Heart right ventricle (tissue), 16 donors: ENCODE measurements around the gene TK1. TPM values are rescaled to one million over a fixed set of nuclear protein-coding genes. Genes with fewer than 3 reads are reported as not detected.
A peak's percentile ranks its signal among the peaks of the same experiment; 100 is the strongest.

Experiments
- ATAC-seq, 8 donors: fragments of 200-7000 bp; cut with Tn5 transposase; one replicate each; pipeline ENCODE4 v1.9.1; 2020; ENCODE audit warnings: mild to moderate bottlenecking in 8 of 8, moderate library complexity in 8 of 8, moderate number of reproducible peaks in 1 of 8
- DNase-seq, 2 donors: peaks; one replicate each; pipeline ENCODE4 v3.0.0-alpha.2; 2020
- H3K27ac ChIP-seq, 10 donors: fragments of 200-600 bp; sonication (generic) in 2 of 10; one replicate each; pipeline versions ENCODE4 v1.5.0 to v1.8.0; 2020 to 2022; ENCODE audit warnings: mild to moderate bottlenecking in 3 of 10
- H3K27me3 ChIP-seq, 7 donors: fragments of 200-600 bp; one replicate each; pipeline ENCODE4 v1.8.0; 2021 to 2022; ENCODE audit warnings: mild to moderate bottlenecking in 2 of 7
- H3K36me3 ChIP-seq, 9 donors: fragments of 200-600 bp; sonication (generic) in 1 of 9; one replicate each; pipeline versions ENCODE4 v1.5.0 to v1.8.0; 2020 to 2022; ENCODE audit warnings: mild to moderate bottlenecking in 2 of 9
- H3K4me1 ChIP-seq, 9 donors: fragments of 200-600 bp; sonication (generic) in 1 of 9; one replicate each; pipeline versions ENCODE4 v1.5.0 to v1.8.0; 2020 to 2022; ENCODE audit warnings: mild to moderate bottlenecking in 4 of 9
- H3K4me3 ChIP-seq, 10 donors: fragments of 200-600 bp; sonication (generic) in 2 of 10; one replicate each; pipeline versions ENCODE4 v1.5.0 to v1.8.0; 2020 to 2022; ENCODE audit warnings: mild to moderate bottlenecking in 7 of 10, moderate library complexity in 2 of 10
- H3K9me3 ChIP-seq, 11 donors: fragments of 200-600 bp in 10 of 11; sonication (generic) in 2 of 11; one replicate each; pipeline versions ENCODE4 v1.5.0 to v1.8.0; 2013 to 2022; ENCODE audit warnings: mild to moderate bottlenecking in 2 of 11, control low read depth in 1 of 11, moderate library complexity in 1 of 11
- CTCF ChIP-seq, 9 donors: fragments of 200-600 bp; sonication (generic) in 2 of 9; IDR thresholded peaks; one replicate each; pipeline versions ENCODE4 v1.5.0 to v1.8.0; 2021 to 2022; ENCODE audit warnings: antibody characterized with exemption in 9 of 9, mild to moderate bottlenecking in 5 of 9, moderate library complexity in 1 of 9
- WGBS, 2 donors: extraction: QIAGEN DNeasy Blood & Tissue Kit; methylation state at CpG; one replicate each; pipeline ENCODE4 v1.1.7; 2013; ENCODE audit warnings: inconsistent platforms in 1 of 2; 5-methylcytosine and 5-hydroxymethylcytosine counted together
- intact Hi-C, 10 donors: fragments of 100-400 bp; cut with DNase I; formaldehyde crosslinking; loops; one replicate each; pipeline versions ENCODE4 v1.11.1 to v1.14.2; 2022
- polyA plus RNA-seq, 2 donors: library from polyadenylated mRNA; stranded (reverse); fragments of 200-250 nt; gene quantifications; one replicate each; pipeline ENCODE4 v1.2.3, GENCODE V29; 2013
- total RNA-seq, 10 donors: library from RNA; stranded (reverse); fragmentation: NEBNext Ultra II Directional in 3 of 10; extraction: Animal tissue kit (Norgen Biotek cat#: 25700) in 3 of 10; gene quantifications; one replicate each; pipeline versions ENCODE4 v1.2.1 to v1.2.4, GENCODE V29; 2021 to 2023
- donor health status: Arrhythmogenic right ventricular cardiomyopathy.
- donor health status: ischemic (EF 13 %, LVEDD 7.1; RV severe dilation, severe dysfunction).
- donor health status: healthy with polysubstance abuse.
- donor health status: DM: no; HTN: yes; CAD: no.
- donor health status: DM: no; HTN: no; CAD: no.
- donor health status: ischemic (EF 25% LVEDD 6.9; RV normal size, moderate dysfunction).
- donor health status: ischemic (EF 25% LVEDD 5.7; RV mildly dilated, moderate dysfunction).
- donor health status: healthy.
- donor health status: DM: yes; HTN: yes; CAD: no.
- donor health status: Ischemic cardiomyopathy.
- donor health status: ischemic (EF 35%, LVEDD 5.7; RV mildly dilated, moderate dysfunction).
- donor health status: nonischemic (EF 11% LVEDD 7.7; RV severe dilation, severe dysfunction).
- donor health status: DM: yes; HTN: yes; CAD: no.
- donor health status: PGD.
- donor health status: ischemic (EF 29% LVEDD 5.4; RV normal size, mild dysfunction).
- donor health status: nonischemic (EF 23%, LVEDD 6.1; RV moderate dilation, normal function).

TK1 gene
- total and polyA plus RNA-seq, 12 donors = 0.33 to 12.7 (median 1.2) TPM

DNA sequence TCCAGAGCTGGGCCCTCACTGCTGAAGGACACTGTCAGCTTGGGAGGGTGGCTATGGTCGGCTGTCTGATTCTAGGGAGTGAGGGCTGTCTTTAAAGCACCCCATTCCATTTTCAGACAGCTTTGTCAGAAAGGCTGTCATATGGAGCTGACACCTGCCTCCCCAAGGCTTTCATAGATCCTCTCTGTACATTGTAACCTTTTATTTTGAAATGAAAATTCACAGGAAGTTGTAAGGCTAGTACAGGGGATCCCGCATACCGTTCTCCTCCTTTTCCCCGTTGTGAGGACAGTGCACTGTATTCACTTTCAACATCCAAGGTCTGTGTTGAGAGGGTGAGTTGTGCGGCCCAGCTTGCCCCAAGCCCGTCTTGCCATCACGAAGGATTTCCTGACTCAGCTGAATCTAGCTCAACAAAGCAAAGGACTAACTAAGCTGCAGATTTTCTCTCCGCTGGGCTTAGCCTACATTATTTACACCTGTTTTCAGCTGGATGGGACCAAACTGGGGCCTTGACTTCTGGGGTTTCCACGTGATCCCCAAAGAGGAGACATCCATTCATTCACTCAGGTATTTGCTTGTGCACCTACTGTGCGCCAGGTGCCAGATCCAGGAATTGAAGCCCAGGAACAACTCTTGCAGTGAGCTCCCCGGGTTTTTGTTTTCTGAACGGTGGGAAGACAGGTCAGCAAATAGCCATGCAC is 39.4 kb upstream of the TK1 start:
- intact Hi-C loops = no loop called here

DNA sequence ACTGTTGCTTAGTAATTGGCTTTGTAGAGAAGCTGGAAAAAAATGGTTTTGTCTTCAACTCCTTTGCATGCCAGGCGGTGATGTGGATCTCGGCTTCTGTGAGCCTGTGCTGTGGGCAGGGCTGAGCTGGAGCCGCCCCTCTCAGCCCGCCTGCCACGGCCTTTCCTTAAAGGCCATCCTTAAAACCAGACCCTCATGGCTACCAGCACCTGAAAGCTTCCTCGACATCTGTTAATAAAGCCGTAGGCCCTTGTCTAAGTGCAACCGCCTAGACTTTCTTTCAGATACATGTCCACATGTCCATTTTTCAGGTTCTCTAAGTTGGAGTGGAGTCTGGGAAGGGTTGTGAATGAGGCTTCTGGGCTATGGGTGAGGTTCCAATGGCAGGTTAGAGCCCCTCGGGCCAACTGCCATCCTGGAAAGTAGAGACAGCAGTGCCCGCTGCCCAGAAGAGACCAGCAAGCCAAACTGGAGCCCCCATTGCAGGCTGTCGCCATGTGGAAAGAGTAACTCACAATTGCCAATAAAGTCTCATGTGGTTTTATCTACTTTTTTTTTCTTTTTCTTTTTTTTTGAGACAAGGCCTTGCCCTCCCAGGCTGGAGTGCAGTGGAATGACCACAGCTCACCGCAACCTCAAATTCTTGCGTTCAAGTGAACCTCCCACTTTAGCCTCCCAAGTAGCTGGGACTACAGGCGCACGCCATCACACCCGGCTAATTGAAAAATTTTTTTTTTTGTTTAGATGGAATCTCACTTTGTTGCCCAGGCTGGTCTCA is 38.4 kb upstream of the TK1 start:
- ATAC-seq = no peak
- intact Hi-C loops = no loop called here
- 96 to 98% methylated on average over 16 of the region's 16 CpGs for WGBS, 2 donors

More for the DNA sequence above, 39.4 kb upstream of the TK1 start:
- Histone ChIP-seq H3K4me3 (no peak overlapping the region), H3K36me3 (peaks cover 0 to 17% (median 0%) of the 10 kb centered on the region in 9 donors), H3K27ac (peak overlapping the region in 1 of 10 donors; percentile 53), H3K9me3 (no peaks in the 10 kb centered on the region), H3K27me3 (peaks cover 6 to 21% (median 17%) of the 10 kb centered on the region in 7 donors), H3K4me1 (peaks cover 0 to 26% (median 9%) of the 10 kb centered on the region in 9 donors)
- WGBS, 2 donors = 77 to 79% methylated on average over 12 of the region's 12 CpGs
- ATAC-seq = no peak
- no peak for DNase-seq
- no peak for TF ChIP-seq CTCF (IDR thresholded peaks at IDR 0.05)

GRCh38 chr17:78224231-78225087 is 37.6 kb upstream of the TK1 start:
- DNase-seq (no peak), ATAC-seq (no peak)
- no peak for TF ChIP-seq CTCF (IDR thresholded peaks at IDR 0.05)
- Histone ChIP-seq H3K36me3 (peaks cover 0 to 26% (median 0%) of the 10 kb centered on the region in 9 donors), H3K27me3 (peaks cover 0 to 3% (median 0%) of the 10 kb centered on the region in 7 donors), H3K27ac (peak overlapping the region in 1 of 10 donors; percentile 31), H3K4me3 (no peak overlapping the region), H3K4me1 (peaks cover 0 to 25% (median 9%) of the 10 kb centered on the region in 9 donors), H3K9me3 (no peaks in the 10 kb centered on the region)
- WGBS, 2 donors = 82 to 88% methylated on average over 27 of the region's 27 CpGs
- intact Hi-C loops = no loop called here

More for the DNA sequence above, 38.4 kb upstream of the TK1 start:
- peaks cover 0 to 22% (median 0%) of the 10 kb centered on the region in 9 donors for H3K36me3 ChIP-seq
- DNase-seq = no peak
- H3K27me3 ChIP-seq = peaks cover 0 to 11% (median 8%) of the 10 kb centered on the region in 7 donors
- no peak for TF ChIP-seq CTCF (IDR thresholded peaks at IDR 0.05)
- no peaks in the 10 kb centered on the region for H3K9me3 ChIP-seq
- H3K4me3 ChIP-seq = no peak overlapping the region
- H3K4me1 ChIP-seq = peaks cover 0 to 25% (median 9%) of the 10 kb centered on the region in 9 donors
- H3K27ac ChIP-seq = no peak overlapping the region

- DNase-seq (no peak), ATAC-seq (peak in 1 of 8 donors; percentile 6)
- no peaks in the 10 kb centered on the region for H3K9me3 ChIP-seq
- TF ChIP-seq CTCF (IDR thresholded peaks at IDR 0.05) = no peak
- peak overlapping the region in 4 of 10 donors; percentile 47 to 64 (median 58) for H3K27ac ChIP-seq
- intact Hi-C loops = loop anchor here in 1 of 10 donors (2.0 kb wide), 1 partner anchor 25 kb away; no protein-coding TSS in a partner anchor
- peaks cover 0 to 25% (median 9%) of the 10 kb centered on the region in 9 donors for H3K4me1 ChIP-seq
- WGBS, 2 donors = 78 to 90% methylated on average over 3 of the region's 3 CpGs
- H3K36me3 ChIP-seq = peaks cover 0 to 28% (median 0%) of the 10 kb centered on the region in 9 donors
- peaks cover 0 to 3% (median 0%) of the 10 kb centered on the region in 7 donors for H3K27me3 ChIP-seq
- H3K4me3 ChIP-seq = no peak overlapping the region
Measured at GRCh38 chr17:78223765-78224164, 36.9 kb upstream of the TK1 start.
